IPS DF 4.7 (cell line): ENCODE data around the gene TRIM7.
"Not testable (repeated sequence)": the region's sequence is repeated elsewhere in the genome, so short reads cannot be mapped to it uniquely, and the experiment has no call there.

Source experiments
- DNase-seq: peaks from one replicate; pipeline ENCODE4 v3.0.0-alpha.2; 2013; ENCODE audit warnings: low spot score; ENCODE audit errors: extremely low read depth

TRIM7 gene

DNA sequence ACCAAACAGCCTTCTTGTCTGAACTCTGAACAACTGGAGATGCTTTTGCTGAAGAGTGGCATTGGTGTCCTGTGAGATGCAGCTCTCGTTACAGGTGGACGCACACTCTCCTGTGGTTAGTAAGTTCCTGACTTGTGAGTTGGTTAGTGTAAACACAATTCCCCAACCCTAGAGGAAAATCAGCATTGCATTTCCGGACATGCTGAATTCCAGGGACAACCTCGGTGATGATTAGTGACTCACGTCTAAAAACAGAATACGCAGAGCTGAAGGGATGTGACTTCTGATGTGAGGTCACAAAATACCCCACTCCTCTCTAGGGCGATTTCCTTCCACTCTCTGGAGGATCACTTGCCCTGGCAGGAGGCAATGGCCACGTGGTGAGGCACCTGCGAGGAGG is 52.6 kb downstream of the TRIM7 start:
- no peak for DNase-seq

GRCh38 chr5:181151146-181151545 is 53.9 kb downstream of the TRIM7 start:
- DNase-seq, result no peak

GRCh38 chr5:181149806-181150733 is 54.9 kb downstream of the TRIM7 start:
- DNase-seq, result no peak

- DNase-seq, result no peak
Measured at GRCh38 chr5:181149355-181149754, 55.6 kb downstream of the TRIM7 start.

DNA sequence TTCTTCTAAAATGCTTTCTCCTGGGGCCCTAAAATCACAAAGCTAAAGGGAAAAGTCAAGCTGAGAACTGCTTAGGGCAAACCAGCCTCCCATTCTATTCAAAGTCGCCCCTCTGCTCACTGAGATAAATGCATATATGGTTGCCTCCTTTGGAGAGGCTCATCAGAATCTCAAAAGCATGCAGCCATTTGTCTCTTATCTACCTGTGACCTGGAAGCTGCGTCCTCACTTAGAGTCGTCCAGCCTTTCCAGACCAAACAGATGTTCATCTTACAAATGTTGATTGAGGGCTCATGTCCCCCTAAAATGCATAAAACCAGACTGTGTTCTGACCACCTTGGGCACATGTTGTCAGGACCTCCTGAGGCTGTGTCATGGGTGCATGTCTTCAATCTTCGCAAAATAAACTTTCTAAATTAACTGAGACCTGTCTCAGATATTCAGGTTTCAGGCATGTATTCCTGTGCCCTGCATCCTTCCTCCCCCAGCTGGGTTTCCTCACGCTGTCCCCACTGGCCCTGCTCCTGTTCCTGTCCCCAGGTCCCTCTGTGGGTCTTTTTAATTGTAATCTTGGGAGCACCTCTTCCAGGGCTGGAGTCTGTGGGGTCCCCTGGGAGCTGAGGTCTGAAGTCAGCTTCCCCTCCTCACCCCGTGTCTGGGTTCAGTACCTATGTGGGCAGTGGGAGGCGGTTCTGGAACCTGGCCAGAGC is 57.9 kb downstream of the TRIM7 start, which contains the start of gene OR2V2:
Gene OR2V2 (plus strand): TSS at position 660 of the 710 bp plus-strand sequence. CDS start 7,357 bp downstream, outside the sequence.
- not testable (repeated sequence) for DNase-seq

DNA sequence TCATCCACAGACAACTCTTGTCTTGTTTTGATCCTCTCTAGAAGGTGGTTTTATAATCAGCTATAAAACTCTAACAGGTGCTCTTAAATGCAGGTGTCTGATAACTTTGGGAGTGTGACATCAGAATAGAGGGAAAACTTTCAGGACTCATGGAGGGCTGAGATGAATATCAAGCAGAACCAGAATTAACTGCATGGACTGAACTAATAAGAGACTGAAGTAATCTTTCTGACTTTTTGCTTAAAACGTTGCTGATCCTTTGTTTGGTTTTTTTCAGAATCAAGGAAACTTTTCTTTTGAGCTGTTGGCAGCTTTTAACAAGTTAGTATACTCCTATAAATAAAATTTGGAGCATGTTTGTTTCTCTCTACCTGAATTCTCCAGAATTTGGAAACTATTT is 59.9 kb downstream of the TRIM7 start:
- no peak for DNase-seq
